Calu3 (cell line): ENCODE measurements around the gene TPH1. TPM values are rescaled to one million over a fixed set of nuclear protein-coding genes. Genes with fewer than 3 reads are reported as not detected.

Source experiments
- BruUV-seq: library from RNA; stranded (reverse); fragments of 400-500 nt; replicated peaks from 2 replicates; lab custom pipeline; 2021; lab: Mats Ljungman, UMichigan
- CTCF ChIA-PET: fragments of 300-600 bp; sonication (Branson Sonifier 250); formaldehyde crosslinking; loops from one replicate; lab custom pipeline; 2022; ENCODE audit warnings: antibody characterized with exemption; lab: Charles Lee
- DNase-seq: peaks from one replicate; pipeline ENCODE4 v3.0.0; 2022
- H3K27ac Mint-ChIP-seq: one replicate; pipeline ENCODE4 v1.8.0; 2022; ENCODE audit warnings: mixed read lengths; ENCODE audit not compliant: unreplicated experiment
- H3K27me3 Mint-ChIP-seq: one replicate; pipeline ENCODE4 v1.8.0; 2022; ENCODE audit warnings: mixed read lengths; ENCODE audit not compliant: unreplicated experiment
- H3K36me3 Mint-ChIP-seq: one replicate; pipeline ENCODE4 v1.8.0; 2022; ENCODE audit warnings: mild to moderate bottlenecking, moderate library complexity, mixed read lengths; ENCODE audit not compliant: insufficient read depth, unreplicated experiment
- H3K4me1 Mint-ChIP-seq: one replicate; pipeline ENCODE4 v1.8.0; 2022; ENCODE audit warnings: mild to moderate bottlenecking, low read depth, mixed read lengths; ENCODE audit not compliant: unreplicated experiment
- H3K4me3 Mint-ChIP-seq: one replicate; pipeline ENCODE4 v1.8.0; 2022; ENCODE audit warnings: mild to moderate bottlenecking, low read depth, moderate library complexity, mixed read lengths; ENCODE audit not compliant: unreplicated experiment
- H3K9me3 Mint-ChIP-seq: one replicate; pipeline ENCODE4 v1.8.0; 2022; ENCODE audit warnings: low read depth, mixed read lengths; ENCODE audit not compliant: unreplicated experiment
- intact Hi-C: fragments of 100-400 bp; cut with micrococcal nuclease; formaldehyde crosslinking; loops from one replicate; pipeline ENCODE4 v1.10.0; 2022; ENCODE audit not compliant: unreplicated experiment
- total RNA-seq: library from RNA; stranded (reverse); gene quantifications from 2 replicates; pipeline ENCODE4 v1.2.3, GENCODE V29; 2022
- TF ChIP-seq, protein P1 (sequence below): fragments of 200-600 bp; IDR thresholded peaks from one replicate; pipeline ENCODE4 v1.8.0; 2022; ENCODE audit warnings: antibody characterized with exemption; ENCODE audit not compliant: unreplicated experiment

TPH1 gene
- total RNA-seq, 1 experiment from 2014 or later: 0.24 TPM

GRCh38 chr11:18088366-18088765, 42.3 kb upstream of the TPH1 start:
- Mint-ChIP-seq H3K27me3 (no peaks in the 10 kb centered on the region), H3K4me3 (no peak overlapping the region), H3K4me1 (no peaks in the 10 kb centered on the region), H3K9me3 (no peaks in the 10 kb centered on the region), H3K27ac (no peak overlapping the region), H3K36me3 (peaks cover 15% of the 10 kb centered on the region)
- TF ChIP-seq, protein P1, sequence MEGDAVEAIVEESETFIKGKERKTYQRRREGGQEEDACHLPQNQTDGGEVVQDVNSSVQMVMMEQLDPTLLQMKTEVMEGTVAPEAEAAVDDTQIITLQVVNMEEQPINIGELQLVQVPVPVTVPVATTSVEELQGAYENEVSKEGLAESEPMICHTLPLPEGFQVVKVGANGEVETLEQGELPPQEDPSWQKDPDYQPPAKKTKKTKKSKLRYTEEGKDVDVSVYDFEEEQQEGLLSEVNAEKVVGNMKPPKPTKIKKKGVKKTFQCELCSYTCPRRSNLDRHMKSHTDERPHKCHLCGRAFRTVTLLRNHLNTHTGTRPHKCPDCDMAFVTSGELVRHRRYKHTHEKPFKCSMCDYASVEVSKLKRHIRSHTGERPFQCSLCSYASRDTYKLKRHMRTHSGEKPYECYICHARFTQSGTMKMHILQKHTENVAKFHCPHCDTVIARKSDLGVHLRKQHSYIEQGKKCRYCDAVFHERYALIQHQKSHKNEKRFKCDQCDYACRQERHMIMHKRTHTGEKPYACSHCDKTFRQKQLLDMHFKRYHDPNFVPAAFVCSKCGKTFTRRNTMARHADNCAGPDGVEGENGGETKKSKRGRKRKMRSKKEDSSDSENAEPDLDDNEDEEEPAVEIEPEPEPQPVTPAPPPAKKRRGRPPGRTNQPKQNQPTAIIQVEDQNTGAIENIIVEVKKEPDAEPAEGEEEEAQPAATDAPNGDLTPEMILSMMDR: no peak
- BruUV-seq: no TSS peak
- no peak for DNase-seq
- CTCF ChIA-PET: no interaction called here
- intact Hi-C loops: no loop called here

GRCh38 chr11:18081551-18081950, 35.5 kb upstream of the TPH1 start:
- BruUV-seq: no TSS peak
- Mint-ChIP-seq H3K27ac (no peak overlapping the region), H3K36me3 (peaks cover 4% of the 10 kb centered on the region), H3K4me1 (no peaks in the 10 kb centered on the region), H3K27me3 (no peaks in the 10 kb centered on the region), H3K9me3 (no peaks in the 10 kb centered on the region), H3K4me3 (no peak overlapping the region)
- intact Hi-C loops: no loop called here
- CTCF ChIA-PET: no interaction called here
- TF ChIP-seq, protein P1: no peak
- DNase-seq: no peak

DNA sequence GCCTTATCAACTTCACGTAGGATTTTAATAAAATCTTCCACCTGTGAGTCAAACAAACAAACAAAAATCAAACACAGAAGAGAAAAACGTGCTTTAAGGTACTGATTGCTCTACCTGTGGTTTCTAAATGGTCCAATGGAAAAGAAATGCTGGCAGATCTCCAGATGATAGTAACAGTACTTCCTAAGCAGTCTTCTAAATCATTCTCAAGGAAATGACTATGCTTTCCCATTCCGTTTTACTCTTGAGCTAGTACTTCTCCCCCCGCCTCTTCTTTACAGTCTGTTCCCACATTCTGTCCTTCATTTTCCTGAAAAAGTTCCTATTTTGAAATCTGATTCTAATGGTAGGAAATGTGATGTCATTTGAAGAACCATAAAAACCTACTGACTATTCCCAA, 34.4 kb upstream of the TPH1 start:
- H3K27ac Mint-ChIP-seq: no peak overlapping the region
- no peaks in the 10 kb centered on the region for H3K4me1 Mint-ChIP-seq
- no peaks in the 10 kb centered on the region for H3K27me3 Mint-ChIP-seq
- no peak overlapping the region for H3K4me3 Mint-ChIP-seq
- no TSS peak for BruUV-seq
- peaks cover 4% of the 10 kb centered on the region for H3K36me3 Mint-ChIP-seq
- CTCF ChIA-PET: no interaction called here
- H3K9me3 Mint-ChIP-seq: no peaks in the 10 kb centered on the region
- intact Hi-C loops: no loop called here
- TF ChIP-seq, protein P1: no peak
- no peak for DNase-seq

DNA sequence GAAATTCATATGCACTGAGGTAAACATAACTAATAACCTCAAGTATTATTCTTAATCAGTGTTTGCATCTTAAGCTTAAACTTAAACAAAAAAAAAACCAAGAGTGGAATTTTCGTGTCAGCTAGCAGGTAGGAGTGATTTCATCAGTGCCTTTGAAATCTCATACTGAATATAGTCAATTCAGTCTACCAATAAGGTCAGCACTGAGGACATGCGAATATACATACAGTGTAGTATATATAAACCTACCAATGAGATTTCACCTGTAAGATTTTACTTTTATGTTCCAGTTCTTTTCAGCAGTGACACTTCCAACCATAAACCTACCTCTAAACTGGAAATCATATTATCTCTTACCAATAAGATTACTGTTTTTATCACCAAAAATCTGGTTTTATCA, 32.8 kb upstream of the TPH1 start:
- intact Hi-C loops: no loop called here
- Mint-ChIP-seq H3K36me3 (peaks cover 4% of the 10 kb centered on the region), H3K4me3 (no peak overlapping the region), H3K27ac (no peak overlapping the region), H3K9me3 (no peaks in the 10 kb centered on the region), H3K4me1 (no peaks in the 10 kb centered on the region), H3K27me3 (no peaks in the 10 kb centered on the region)
- no peak for DNase-seq
- TF ChIP-seq, protein P1: no peak
- CTCF ChIA-PET: interaction anchor here (0.6 kb wide), 1 partner anchor 410 kb away, joined by 3 read pairs; no protein-coding TSS in a partner anchor
- no TSS peak for BruUV-seq
